Measurements from ENCODE around the gene MRAP.

GRCh38 chr21:32334980-32335531 is 36.4 kb downstream of the MRAP start:
- TF ChIP-seq, protein P1, sequence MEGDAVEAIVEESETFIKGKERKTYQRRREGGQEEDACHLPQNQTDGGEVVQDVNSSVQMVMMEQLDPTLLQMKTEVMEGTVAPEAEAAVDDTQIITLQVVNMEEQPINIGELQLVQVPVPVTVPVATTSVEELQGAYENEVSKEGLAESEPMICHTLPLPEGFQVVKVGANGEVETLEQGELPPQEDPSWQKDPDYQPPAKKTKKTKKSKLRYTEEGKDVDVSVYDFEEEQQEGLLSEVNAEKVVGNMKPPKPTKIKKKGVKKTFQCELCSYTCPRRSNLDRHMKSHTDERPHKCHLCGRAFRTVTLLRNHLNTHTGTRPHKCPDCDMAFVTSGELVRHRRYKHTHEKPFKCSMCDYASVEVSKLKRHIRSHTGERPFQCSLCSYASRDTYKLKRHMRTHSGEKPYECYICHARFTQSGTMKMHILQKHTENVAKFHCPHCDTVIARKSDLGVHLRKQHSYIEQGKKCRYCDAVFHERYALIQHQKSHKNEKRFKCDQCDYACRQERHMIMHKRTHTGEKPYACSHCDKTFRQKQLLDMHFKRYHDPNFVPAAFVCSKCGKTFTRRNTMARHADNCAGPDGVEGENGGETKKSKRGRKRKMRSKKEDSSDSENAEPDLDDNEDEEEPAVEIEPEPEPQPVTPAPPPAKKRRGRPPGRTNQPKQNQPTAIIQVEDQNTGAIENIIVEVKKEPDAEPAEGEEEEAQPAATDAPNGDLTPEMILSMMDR (IDR thresholded peaks at IDR 0.05; ENCODE audit: poor library complexity, severe bottlenecking), result no peak
- TF ChIP-seq POLR2AphosphoS5 (IDR thresholded peaks at IDR 0.05) (no peak), REST (IDR thresholded peaks at IDR 0.05; ENCODE audit: borderline replicate concordance) (no peak), TAF1 (IDR thresholded peaks at IDR 0.05; ENCODE audit: low read depth) (no peak), EP300 (conservative IDR thresholded peaks at IDR 0.05; ENCODE audit: poor library complexity, severe bottlenecking) (no peak), EZH2 (IDR thresholded peaks at IDR 0.05; ENCODE audit: borderline replicate concordance, insufficient read depth, low read length, poor library complexity, severe bottlenecking) (no peak), MXI1 (conservative IDR thresholded peaks at IDR 0.05; ENCODE audit: poor library complexity, severe bottlenecking) (no peak)

Measured in neural cell (in vitro differentiated cells).